NB4 (cell line): ENCODE measurements around the gene ACAA2.

Experiments
- DNase-seq: peaks from one replicate; pipeline ENCODE4 v3.0.0; 2010; ENCODE audit warnings: low read depth
- H3K4me3 ChIP-seq: one replicate; pipeline ENCODE4 v1.5.1; 2011; ENCODE audit warnings: mild to moderate bottlenecking, low read depth, low read length, moderate library complexity
- CTCF ChIP-seq: IDR thresholded peaks from one replicate; pipeline ENCODE4 v1.5.1; 2012; ENCODE audit warnings: low read depth, low read length
- MYC ChIP-seq: IDR thresholded peaks from 2 replicates; pipeline ENCODE4 v1.6.1; 2011; ENCODE audit warnings: low read depth, low read length
- POLR2A ChIP-seq: IDR thresholded peaks from 2 replicates; pipeline ENCODE4 v1.6.1; 2011; ENCODE audit warnings: mild to moderate bottlenecking; ENCODE audit not compliant: insufficient read length; ENCODE audit errors: extremely low read depth
- TF ChIP-seq, protein P1 (sequence below): IDR thresholded peaks from 2 replicates; pipeline ENCODE4 v1.6.1; 2011; ENCODE audit warnings: low read depth, low read length

Gene ACAA2

GRCh38 chr18:49768051-49768391 is 45.3 kb downstream of the ACAA2 start:
- H3K4me3 ChIP-seq: no peak overlapping the region
- TF ChIP-seq POLR2A: no peak
- peak; percentile 33 for TF ChIP-seq CTCF
- DNase-seq: peak; percentile 37

GRCh38 chr18:49767111-49768050 is 46.0 kb downstream of the ACAA2 start:
- no peak overlapping the region for H3K4me3 ChIP-seq
- no peak for DNase-seq
- TF ChIP-seq, protein P1, sequence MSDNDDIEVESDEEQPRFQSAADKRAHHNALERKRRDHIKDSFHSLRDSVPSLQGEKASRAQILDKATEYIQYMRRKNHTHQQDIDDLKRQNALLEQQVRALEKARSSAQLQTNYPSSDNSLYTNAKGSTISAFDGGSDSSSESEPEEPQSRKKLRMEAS: no peak
- TF ChIP-seq CTCF (no peak), MYC (no peak), POLR2A (no peak)

- no peak for DNase-seq
- no peak for TF ChIP-seq MYC
- TF ChIP-seq POLR2A: no peak
- TF ChIP-seq, protein P1: no peak
- no peak overlapping the region for H3K4me3 ChIP-seq
These were observed 46.7 kb downstream of the ACAA2 start for GRCh38 chr18:49766646-49767045.

DNA sequence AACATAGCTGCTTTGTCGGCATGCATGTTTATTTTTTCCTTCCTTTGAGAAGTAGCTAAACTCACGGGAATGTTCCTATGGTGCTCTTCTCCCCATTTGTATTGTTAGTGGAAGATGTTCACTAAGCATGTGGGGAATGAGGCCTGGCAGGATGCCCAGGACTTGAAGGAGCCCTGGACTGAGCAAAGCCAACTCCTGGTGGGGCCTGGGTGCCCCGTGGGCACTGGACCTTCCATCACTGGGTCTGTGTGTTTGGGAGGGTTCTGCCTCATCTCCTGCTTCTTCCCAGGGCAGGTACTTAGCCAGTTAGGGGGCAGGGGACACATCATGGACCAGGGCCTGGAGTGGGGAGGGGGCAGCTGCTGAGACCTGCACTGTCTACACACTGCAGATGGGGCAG is 49.3 kb downstream of the ACAA2 start:
- DNase-seq: no peak
- TF ChIP-seq, protein P1: no peak
- TF ChIP-seq MYC: no peak
- no peak for TF ChIP-seq POLR2A
- no peak for TF ChIP-seq CTCF
- H3K4me3 ChIP-seq: no peak overlapping the region

GRCh38 chr18:49763590-49763989 is 49.7 kb downstream of the ACAA2 start:
- DNase-seq: no peak
- H3K4me3 ChIP-seq: no peak overlapping the region
- TF ChIP-seq POLR2A: no peak
- no peak for TF ChIP-seq MYC
- no peak for TF ChIP-seq CTCF

DNA sequence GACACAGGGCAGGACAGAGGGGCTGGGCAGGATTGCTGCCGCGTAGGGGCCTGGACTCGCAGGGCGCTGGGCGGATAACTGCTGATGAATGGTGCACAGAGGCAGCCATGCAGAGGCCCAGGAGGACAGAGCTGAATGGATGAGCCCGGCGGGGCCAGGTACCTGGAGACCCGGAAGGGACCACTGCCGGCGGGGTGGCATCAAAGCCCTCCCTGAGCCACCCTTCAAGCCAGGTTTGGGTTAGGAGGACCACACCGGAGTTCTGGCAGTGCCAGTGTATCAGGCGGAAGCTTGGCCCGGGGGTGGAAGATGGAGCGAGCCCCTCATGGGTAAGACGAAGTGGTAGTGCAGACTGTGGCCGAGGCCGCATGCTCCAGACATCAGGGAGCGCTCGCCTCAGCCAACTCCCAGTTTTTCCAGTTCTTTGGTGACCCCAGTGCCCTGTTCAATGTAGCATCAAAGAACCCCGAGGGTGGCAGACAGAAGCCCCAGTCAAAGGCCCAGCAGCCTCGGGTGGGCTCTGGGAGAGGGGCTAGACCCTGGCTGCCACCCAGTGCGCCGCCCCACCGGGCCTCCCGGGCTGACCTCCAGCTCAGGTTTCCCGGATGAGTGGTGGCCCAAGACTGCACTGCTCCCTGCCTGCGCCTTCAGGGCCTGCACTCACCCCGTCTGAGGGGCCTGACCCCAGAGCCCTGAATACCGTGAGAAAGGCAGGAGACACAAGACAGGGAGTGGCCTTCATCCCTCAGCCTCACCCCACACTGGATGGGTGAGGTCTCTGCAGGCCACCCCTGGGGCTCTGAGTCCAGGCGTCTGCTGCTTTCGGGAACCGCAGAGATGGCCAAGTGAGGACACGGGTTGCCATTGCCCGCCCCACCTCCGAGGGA is 50.9 kb downstream of the ACAA2 start:
- no peak for DNase-seq
- no peak for TF ChIP-seq POLR2A
- TF ChIP-seq CTCF: no peak
- no peak for TF ChIP-seq MYC
- TF ChIP-seq, protein P1: no peak
- no peak overlapping the region for H3K4me3 ChIP-seq
